Left hindlimb (tissue), 1 donor: Measurements from ENCODE around the gene LPCAT3.
"Not testable (repeated sequence)": the region's sequence is repeated elsewhere in the genome, so short reads cannot be mapped to it uniquely, and the experiment has no call there.

Experiments
- DNase-seq: peaks from one replicate; pipeline ENCODE4 v3.0.0-alpha.2; 2018

The LPCAT3 gene

DNA sequence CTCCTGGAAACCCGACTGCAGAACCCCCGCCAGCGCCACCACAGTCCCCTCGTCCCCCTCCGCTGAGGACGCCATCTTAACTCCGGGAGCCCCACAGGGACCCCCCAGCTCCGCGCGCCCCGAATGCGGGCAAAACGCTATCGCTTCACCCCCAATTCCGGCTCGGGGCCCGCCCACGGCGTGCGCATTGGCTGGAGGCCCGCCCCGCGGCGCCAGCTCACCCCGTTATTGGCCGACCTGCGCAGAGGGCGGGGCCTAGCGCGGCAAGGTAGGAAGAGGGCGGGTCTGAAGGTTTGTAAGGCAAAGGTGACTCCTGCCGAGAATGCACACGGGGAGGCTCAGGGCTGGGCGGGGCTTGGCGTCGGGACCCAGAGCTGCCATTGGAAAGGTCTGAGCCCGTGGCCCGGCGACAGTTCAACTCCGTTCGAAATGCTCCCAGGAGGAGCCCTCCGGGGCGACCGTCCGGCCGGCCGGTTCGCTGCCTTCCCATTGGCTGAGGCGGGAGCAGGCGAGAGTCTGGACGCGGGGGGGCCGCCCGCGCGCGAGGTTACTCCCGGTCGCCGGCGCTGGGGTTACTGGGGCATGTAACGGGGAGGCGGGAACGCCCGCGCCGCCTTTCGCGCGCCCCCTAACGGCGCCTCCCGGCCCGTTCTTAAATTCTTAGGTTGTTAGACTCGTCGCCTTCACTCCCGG, at the start of gene LPCAT3:
LPCAT3 (minus strand) TSS at position 127 of the 693 bp plus-strand sequence; CDS start at position 75, 52 bp downstream.
- DNase-seq = peak; percentile 98

DNA sequence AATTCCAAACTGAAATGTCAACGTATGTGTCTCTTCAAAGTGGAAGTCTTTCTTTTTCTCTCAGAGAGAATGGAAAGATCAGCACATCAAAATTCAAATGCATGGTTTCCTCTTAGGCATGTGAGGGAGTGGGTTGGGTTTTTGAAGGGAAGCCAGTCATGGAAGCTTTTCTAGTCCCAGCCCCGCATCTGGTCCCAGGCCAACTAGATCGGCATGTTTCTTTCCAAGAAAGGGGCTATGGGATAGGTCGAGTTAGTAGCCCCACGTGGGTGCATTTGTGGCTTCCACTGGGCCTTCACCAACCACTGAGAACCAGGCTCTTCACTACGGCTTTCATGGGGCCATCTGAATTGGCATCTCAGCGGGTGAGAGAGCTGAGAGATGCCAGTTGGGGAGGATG, 48.8 kb upstream of the LPCAT3 start:
- no peak for DNase-seq

- no peak for DNase-seq
These were observed 48.3 kb upstream of the LPCAT3 start for GRCh38 chr12:7066596-7066995.

DNA sequence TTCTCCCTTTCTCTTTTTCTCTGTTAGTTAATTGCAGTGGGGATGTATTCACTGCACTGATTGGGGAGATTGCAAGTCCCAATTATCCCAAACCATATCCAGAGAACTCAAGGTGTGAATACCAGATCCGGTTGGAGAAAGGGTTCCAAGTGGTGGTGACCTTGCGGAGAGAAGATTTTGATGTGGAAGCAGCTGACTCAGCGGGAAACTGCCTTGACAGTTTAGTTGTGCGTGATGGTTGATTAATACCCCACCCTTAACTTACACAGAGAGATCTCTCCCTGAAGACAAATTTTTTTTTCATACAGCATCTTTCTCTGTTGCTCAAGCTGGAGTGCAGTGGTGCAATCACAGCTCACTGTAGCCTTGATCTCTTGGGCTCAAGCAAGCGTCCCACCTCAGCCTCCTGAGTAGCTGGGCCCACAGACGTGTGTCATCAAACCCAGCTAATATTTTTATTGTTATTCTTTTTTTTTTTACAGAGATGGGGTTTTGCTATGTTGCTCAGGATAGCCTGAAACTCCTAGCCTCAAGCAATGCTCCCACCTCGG, 46.9 kb upstream of the LPCAT3 start:
- no peak for DNase-seq

GRCh38 chr12:7064516-7064915, 46.2 kb upstream of the LPCAT3 start:
- DNase-seq = no peak

- no peak for DNase-seq
These were observed 43.3 kb upstream of the LPCAT3 start for GRCh38 chr12:7061596-7061995.

DNA sequence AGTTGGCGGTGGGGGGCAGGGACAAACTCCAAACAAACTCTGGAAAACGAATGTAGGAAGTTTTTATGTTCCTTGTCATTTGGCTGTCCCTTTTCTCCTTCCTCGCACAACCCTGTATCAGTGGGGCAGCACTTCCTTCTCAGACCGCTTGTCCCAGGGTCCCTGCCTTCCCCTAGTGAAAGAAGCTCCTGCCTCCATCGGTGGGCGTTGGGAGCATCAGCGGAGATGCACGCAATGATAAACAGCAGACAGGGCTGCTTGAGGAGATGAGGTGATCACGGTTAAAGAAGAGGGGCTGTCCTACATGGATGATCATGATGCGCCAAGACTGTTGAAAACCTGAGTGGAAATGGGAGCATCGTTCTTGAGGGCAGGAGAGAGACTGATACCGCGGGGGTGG, 42.9 kb upstream of the LPCAT3 start:
- no peak for DNase-seq

DNA sequence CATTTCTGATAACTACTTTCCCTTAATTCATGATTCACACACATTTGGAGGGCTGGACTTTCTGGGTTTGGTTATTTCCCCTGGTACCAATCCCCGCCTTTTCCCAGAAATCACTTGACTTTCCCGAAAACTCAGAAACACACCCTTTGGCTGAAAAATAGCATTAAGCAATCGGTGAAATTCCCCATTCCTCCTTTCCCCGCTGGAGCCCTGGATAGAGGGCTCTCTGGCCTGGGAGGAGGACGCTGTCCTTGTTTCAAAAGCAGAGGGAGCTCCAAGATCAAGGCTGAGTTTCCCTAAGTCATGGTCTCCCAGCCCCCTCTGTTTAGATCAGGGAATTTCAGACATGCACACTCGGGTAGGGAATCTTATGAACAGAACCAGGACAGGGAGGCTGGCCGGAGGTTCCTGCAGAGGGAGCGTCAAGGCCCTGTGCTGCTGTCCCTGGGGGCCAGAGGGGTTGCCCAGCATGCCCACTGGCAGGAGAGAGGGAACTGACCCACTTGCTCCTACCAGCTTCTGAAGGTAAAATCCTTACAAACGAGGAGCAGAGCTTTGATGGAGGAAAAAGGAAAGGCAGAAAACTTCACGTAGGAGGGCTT, 42.2 kb upstream of the LPCAT3 start, which contains the start of gene C1S:
C1S (plus strand) TSS at position 366 of the 602 bp plus-strand sequence. CDS start 1,195 bp downstream, outside the sequence.
- DNase-seq = peak; percentile 86

DNA sequence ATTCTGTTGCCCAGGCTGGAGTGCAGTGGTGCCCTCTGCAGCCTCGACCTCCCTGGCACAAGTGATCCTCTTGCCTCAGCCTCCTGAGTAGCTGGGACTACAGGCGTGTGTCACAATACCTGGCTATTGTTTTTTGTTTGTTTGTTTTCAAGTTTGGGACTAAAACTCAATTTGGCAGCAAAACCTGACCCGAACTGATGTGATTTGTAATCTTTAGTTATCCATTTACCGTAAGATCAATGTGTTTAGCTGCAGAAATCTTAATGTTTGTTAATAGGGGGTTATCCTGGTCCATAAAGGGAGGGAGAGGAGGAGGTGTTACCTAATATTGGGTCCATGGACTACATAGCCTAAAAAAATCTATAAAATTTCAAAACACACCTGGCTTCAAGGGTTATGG, 41.5 kb upstream of the LPCAT3 start:
- no peak for DNase-seq

- DNase-seq = no peak
These were observed 40.6 kb upstream of the LPCAT3 start for GRCh38 chr12:7058850-7059395.

- DNase-seq = no peak
These were observed 40.0 kb upstream of the LPCAT3 start for GRCh38 chr12:7058163-7058845.

DNA sequence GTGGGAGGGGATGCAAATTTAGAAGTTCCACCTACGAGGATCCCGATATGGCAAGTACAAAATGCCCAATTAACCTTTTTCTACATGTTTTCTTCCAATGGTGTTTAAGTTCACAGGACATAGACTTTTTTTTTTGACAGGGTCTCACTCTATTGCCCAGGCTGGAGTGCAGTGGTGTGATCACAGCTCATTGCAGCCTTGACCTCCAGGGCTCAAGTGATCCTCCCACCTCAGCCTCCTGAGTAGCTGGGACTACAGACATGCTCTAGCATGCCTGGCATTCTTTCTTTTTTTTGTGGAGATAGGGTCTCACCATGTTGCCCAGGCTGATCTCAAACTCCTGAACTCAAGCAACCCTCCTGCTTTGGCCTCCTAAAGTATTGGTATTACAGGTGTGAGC, 37.5 kb upstream of the LPCAT3 start:
- DNase-seq = not testable (repeated sequence)

GRCh38 chr12:7054925-7055324, 36.6 kb upstream of the LPCAT3 start:
- no peak for DNase-seq

DNA sequence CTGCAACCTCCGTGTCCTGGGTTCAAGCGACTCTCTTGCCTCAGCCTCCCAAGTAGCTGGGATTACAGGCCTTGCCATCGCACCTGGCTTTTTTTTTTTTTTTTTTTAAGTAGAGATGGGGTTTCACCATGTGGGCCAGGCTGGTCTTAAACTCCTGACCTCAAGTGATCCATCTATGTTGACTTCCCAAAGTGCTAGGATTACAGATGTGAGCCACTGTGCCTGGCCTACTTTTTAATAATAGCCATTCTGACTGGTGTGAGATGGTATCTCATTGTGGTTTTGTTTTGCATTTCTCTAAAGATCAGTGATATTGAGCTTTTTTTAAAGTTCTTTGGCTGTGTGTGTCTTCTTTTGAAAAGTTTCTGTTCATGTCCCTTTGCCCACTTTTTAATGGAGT, 31.7 kb upstream of the LPCAT3 start:
- DNase-seq = not testable (repeated sequence)

DNA sequence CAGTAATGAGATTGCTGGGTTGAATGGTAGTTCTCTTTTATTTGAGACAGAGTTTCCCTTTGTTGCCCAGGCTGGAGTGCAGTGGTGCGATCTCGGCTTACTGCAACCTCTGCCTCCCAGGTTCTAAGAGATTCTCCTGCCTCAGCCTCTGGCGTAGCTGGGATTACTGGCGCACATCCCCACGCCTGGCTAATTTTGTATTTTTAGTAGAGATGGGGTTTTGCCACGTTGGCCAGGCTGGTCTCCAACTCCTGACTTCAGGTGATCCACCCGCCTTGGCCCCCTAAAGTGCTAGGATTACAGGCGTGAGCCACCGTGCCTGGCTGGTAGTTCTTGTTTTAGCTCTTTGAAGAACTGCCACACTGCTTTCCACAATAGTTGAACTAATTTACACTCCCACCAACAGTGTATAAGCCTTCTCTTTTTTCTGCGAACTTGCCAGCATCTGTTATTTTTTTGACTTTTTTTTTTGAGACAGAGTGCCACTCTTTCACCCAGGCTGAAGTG, 31.2 kb upstream of the LPCAT3 start:
- DNase-seq = not testable (repeated sequence)

DNA sequence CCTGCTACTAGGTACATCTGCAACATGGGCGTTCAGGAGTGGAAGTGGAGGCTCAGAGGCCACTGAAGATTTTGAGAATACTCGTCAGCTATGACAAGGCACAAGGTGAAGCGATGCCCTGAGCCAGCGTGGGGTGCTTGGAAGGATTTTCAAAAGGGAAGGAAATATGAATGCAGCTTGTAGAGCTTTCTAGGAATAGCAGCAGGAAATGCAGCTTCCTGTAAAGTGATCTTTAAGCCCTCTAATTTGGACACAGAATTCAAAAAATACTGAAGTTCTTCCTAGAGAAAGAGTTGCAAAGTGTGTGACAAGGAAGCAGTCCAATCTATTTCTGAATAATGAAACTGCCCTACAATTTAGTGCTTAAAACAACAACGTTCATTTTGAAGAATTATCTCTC, 29.0 kb upstream of the LPCAT3 start:
- no peak for DNase-seq

DNA sequence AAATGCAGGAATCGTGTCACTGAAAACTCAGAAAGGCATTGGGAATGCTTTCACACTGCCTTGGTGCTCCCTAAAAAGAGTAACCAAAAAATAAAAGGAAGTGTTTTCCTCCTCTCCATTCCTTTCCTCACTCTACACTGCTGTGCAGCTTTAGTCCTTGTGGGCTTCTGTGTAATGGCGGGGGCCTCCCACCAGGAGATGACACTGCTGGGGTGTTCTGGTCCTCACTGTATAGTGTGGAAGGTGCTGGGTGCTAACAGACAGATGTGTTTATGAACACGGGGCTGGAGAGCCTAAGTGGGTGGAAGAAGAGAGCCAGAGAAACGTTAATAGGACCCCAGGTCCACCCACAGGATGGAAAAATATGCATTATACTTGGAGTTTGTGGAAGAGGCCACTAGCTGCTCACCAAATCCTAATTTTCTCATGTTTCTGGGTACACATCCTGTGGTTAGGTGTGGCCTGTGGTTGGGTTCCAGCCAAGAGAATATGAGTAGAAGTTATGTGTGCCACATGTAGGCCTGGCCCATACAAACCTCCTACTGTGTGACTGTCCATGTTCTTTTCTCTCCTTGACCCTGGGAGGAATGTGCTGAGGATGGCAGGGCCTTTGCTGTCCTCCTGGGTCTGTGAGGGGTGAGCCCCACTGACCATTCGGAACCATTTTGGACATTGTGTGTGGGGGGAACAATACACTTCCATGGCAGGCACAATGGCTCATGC, 28.3 kb upstream of the LPCAT3 start:
- DNase-seq = no peak

- DNase-seq = no peak
These were observed 27.6 kb upstream of the LPCAT3 start for GRCh38 chr12:7045913-7046312.

- no peak for DNase-seq
These were observed 24.6 kb upstream of the LPCAT3 start for GRCh38 chr12:7042842-7043241.

DNA sequence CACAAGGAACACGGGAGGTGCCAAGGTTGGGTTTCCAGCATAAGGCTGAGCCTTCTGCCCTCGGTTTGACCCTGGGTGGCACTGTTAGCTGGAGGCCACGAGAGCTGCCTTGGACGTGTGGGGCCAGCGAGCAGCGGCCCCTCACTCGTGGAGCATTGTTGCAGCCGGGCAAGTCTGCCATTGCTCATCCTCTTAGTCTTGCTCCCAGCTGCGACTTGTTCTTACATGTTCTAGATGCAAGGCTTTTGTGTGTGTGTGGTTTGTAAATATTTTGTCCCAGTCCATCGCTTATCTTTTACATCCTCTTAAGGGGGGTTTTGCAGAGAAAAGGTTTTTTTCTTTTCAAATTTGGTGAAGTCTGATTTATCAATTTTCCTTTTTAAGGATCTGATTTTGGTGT, 21.1 kb upstream of the LPCAT3 start:
- no peak for DNase-seq

GRCh38 chr12:7038591-7038990, 20.3 kb upstream of the LPCAT3 start:
- no peak for DNase-seq

DNA sequence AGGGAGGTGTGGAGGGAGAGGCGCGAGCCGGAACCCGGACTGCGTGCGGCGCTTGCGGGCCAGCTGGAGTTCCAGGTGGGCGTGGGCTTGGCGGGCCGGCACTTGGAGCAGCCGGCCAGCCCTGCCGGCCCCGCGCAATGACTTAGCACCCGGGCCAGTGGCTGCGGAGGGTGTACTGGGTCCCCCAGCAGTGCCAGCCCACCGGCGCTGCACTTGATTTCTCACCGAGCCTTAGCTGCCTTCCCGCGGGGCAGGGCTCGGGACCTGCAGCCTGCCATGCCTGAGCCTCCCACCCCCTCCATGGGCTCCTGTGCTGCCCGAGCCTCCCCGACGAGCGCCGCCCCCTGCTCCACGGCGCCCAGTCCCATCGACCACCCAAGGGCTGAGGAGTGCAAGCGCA, 19.1 kb upstream of the LPCAT3 start:
- DNase-seq = not testable (repeated sequence)

- no peak for DNase-seq
These were observed 17.2 kb upstream of the LPCAT3 start for GRCh38 chr12:7035463-7035862.
